T follicular helper cell (primary cell): Measurements from ENCODE around the gene TIMM10.
A peak's percentile ranks its signal among the peaks of the same experiment; 100 is the strongest.

Experiments used
- DNase-seq: peaks from one replicate; pipeline ENCODE4 v3.0.0-alpha.2; 2020; ENCODE audit warnings: low read depth

Gene TIMM10

GRCh38 chr11:57483562-57483918 is 47.0 kb downstream of the TIMM10 start:
- no peak for DNase-seq

GRCh38 chr11:57482782-57483561 is 47.6 kb downstream of the TIMM10 start:
- DNase-seq = peak; percentile 53

GRCh38 chr11:57481915-57482781 is 48.4 kb downstream of the TIMM10 start:
- DNase-seq = no peak

- no peak for DNase-seq
Measured at GRCh38 chr11:57481315-57481714, 49.2 kb downstream of the TIMM10 start.

GRCh38 chr11:57480409-57481137 is 50.0 kb downstream of the TIMM10 start:
- DNase-seq = peak; percentile 41

GRCh38 chr11:57479911-57480310 is 50.6 kb downstream of the TIMM10 start:
- no peak for DNase-seq

GRCh38 chr11:57479021-57479663 is 51.4 kb downstream of the TIMM10 start:
- DNase-seq = no peak
